Liver (tissue), 9 donors: ENCODE data around the gene AFAP1. TPM values are rescaled to one million over a fixed set of nuclear protein-coding genes. Genes with fewer than 3 reads are reported as not detected.

ENCODE experiments used
- DNase-seq: peaks from one replicate; pipeline ENCODE4 v3.0.0-alpha.2; 2017; ENCODE audit warnings: low spot score
- H3K27ac ChIP-seq, 2 donors: one replicate each; pipeline ENCODE4 v1.7.0; 2013; ENCODE audit warnings: inconsistent platforms in 2 of 2, low read length in 2 of 2, control low read depth in 1 of 2, low read depth in 1 of 2, mild to moderate bottlenecking in 1 of 2
- H3K27me3 ChIP-seq, 4 donors: one replicate each; pipeline versions ENCODE4 v1.6.1 to v1.7.0; 2013; ENCODE audit warnings: low read length in 3 of 4, inconsistent platforms in 1 of 4, mild to moderate bottlenecking in 1 of 4, moderate library complexity in 1 of 4; ENCODE audit not compliant: control insufficient read depth in 4 of 4, insufficient read depth in 4 of 4
- H3K36me3 ChIP-seq, 4 donors: one replicate each; pipeline versions ENCODE4 v1.6.1 to v1.7.0; 2013; ENCODE audit warnings: low read length in 3 of 4, mild to moderate bottlenecking in 3 of 4, low read depth in 1 of 4, moderate library complexity in 1 of 4; ENCODE audit not compliant: control insufficient read depth in 4 of 4, insufficient read depth in 3 of 4
- H3K4me1 ChIP-seq, 4 donors: one replicate each; pipeline versions ENCODE4 v1.6.1 to v1.7.0; 2013; ENCODE audit warnings: low read length in 3 of 4, mild to moderate bottlenecking in 3 of 4, moderate library complexity in 1 of 4; ENCODE audit not compliant: control insufficient read depth in 4 of 4, insufficient read depth in 4 of 4
- H3K4me3 ChIP-seq, 3 donors: one replicate each; pipeline versions ENCODE4 v1.6.1 to v1.7.0; 2013; ENCODE audit warnings: low read length in 3 of 3, control low read depth in 1 of 3, low read depth in 1 of 3, mild to moderate bottlenecking in 1 of 3
- H3K9ac ChIP-seq, 2 donors: one replicate each; pipeline ENCODE4 v1.7.0; 2013; ENCODE audit warnings: low read length in 2 of 2, mild to moderate bottlenecking in 2 of 2, moderate library complexity in 2 of 2, control low read depth in 1 of 2, low read depth in 1 of 2
- H3K9me3 ChIP-seq, 4 donors: one replicate each; pipeline versions ENCODE4 v1.6.1 to v1.7.0; 2013; ENCODE audit warnings: low read length in 3 of 4; ENCODE audit not compliant: control insufficient read depth in 4 of 4
- ATF3 ChIP-seq: IDR thresholded peaks from 2 replicates; pipeline ENCODE4 v1.6.1; 2016; ENCODE audit warnings: antibody characterized with exemption
- CTCF ChIP-seq: fragments of 150-350 bp; IDR thresholded peaks from 2 replicates; pipeline ENCODE4 v1.5.1; 2017; ENCODE audit warnings: improper control_type of control experiment, low read depth, low read length; ENCODE audit not compliant: missing input control
- EGR1 ChIP-seq, 2 donors: IDR thresholded peaks; 2 replicates each; pipeline ENCODE4 v1.6.1; 2016 to 2018; ENCODE audit warnings: antibody characterized with exemption in 2 of 2, low read depth in 2 of 2
- FOXA1 ChIP-seq: IDR thresholded peaks from 2 replicates; pipeline ENCODE4 v1.6.1; 2016; ENCODE audit warnings: antibody characterized with exemption
- FOXA2 ChIP-seq: IDR thresholded peaks from 2 replicates; pipeline ENCODE4 v1.6.1; 2016; ENCODE audit warnings: antibody characterized with exemption
- GABPA ChIP-seq, 2 donors: IDR thresholded peaks in 1 of 2; conservative IDR thresholded peaks in 1 of 2; 2 replicates each; pipeline ENCODE4 v1.6.1; 2016; ENCODE audit warnings: antibody characterized with exemption in 2 of 2, mild to moderate bottlenecking in 1 of 2, moderate library complexity in 1 of 2
- HNF4A ChIP-seq, 2 donors: conservative IDR thresholded peaks; 2 replicates each; pipeline ENCODE4 v1.6.1; 2016; ENCODE audit warnings: antibody characterized with exemption in 2 of 2, mild to moderate bottlenecking in 2 of 2
- HNF4G ChIP-seq: IDR thresholded peaks from 2 replicates; pipeline ENCODE4 v1.6.1; 2016; ENCODE audit warnings: antibody characterized with exemption
- JUND ChIP-seq, 2 donors: IDR thresholded peaks; 2 replicates each; pipeline ENCODE4 v1.6.1; 2016; ENCODE audit warnings: antibody characterized with exemption in 2 of 2
- MAX ChIP-seq: IDR thresholded peaks from 2 replicates; pipeline ENCODE4 v1.6.1; 2016; ENCODE audit warnings: antibody characterized with exemption
- NR2F2 ChIP-seq: IDR thresholded peaks from 2 replicates; pipeline ENCODE4 v1.6.1; 2016; ENCODE audit warnings: antibody characterized with exemption
- RAD21 ChIP-seq, 2 donors: IDR thresholded peaks; 2 replicates each; pipeline ENCODE4 v1.6.1; 2016; ENCODE audit warnings: antibody characterized with exemption in 2 of 2, mild to moderate bottlenecking in 2 of 2
- REST ChIP-seq: IDR thresholded peaks from 2 replicates; pipeline ENCODE4 v1.6.1; 2016; ENCODE audit warnings: antibody characterized with exemption, mild to moderate bottlenecking
- RXRA ChIP-seq, 2 donors: IDR thresholded peaks; 2 replicates each; pipeline ENCODE4 v1.6.1; 2017 to 2018; ENCODE audit warnings: antibody characterized with exemption in 2 of 2, mild to moderate bottlenecking in 1 of 2
- SP1 ChIP-seq: IDR thresholded peaks from 2 replicates; pipeline ENCODE4 v1.6.1; 2018; ENCODE audit warnings: antibody characterized with exemption, mild to moderate bottlenecking
- TAF1 ChIP-seq: conservative IDR thresholded peaks from 2 replicates; pipeline ENCODE4 v1.6.1; 2016; ENCODE audit warnings: antibody characterized with exemption, mild to moderate bottlenecking
- YY1 ChIP-seq: IDR thresholded peaks from 2 replicates; pipeline ENCODE4 v1.6.1; 2016; ENCODE audit warnings: antibody characterized with exemption, mild to moderate bottlenecking
- ZBTB33 ChIP-seq: IDR thresholded peaks from 2 replicates; pipeline ENCODE4 v1.6.1; 2016; ENCODE audit warnings: antibody characterized with exemption
- WGBS: extraction: QIAGEN DNeasy Blood & Tissue Kit; methylation state at CpG from one replicate; pipeline ENCODE4 v1.1.7; 2013; 5-methylcytosine and 5-hydroxymethylcytosine counted together
- polyA plus RNA-seq, 2 donors: library from polyadenylated mRNA; stranded (reverse) in 1 of 2; unstranded in 1 of 2; fragments of 200-250 nt in 1 of 2; fragments of >200 nt in 1 of 2; fragmentation: Nextera tagmentation in 1 of 2; extraction: Ambion mirVana in 1 of 2; gene quantifications; one replicate each; pipeline versions ENCODE4 v1.2.1 to v1.2.3, GENCODE V29; 2013 to 2015
- total RNA-seq, 2 donors: library from RNA; depleted of rRNA; stranded (reverse); fragments of >200 nt; gene quantifications; one replicate each; pipeline ENCODE4 v1.2.3, GENCODE V29; 2014
- donor health status: healthy.
- donor health status: healthy.
- donor health status: healthy.
- donor health status: healthy.
- donor health status: healthy.

Gene AFAP1
- total and polyA plus RNA-seq, 4 donors: 0.40 to 3.2 (median 1.6) TPM

GRCh38 chr4:7865533-7865932 lies 74.1 kb downstream of the AFAP1 start:
- H3K9ac ChIP-seq: no peak overlapping the region
- DNase-seq: no peak
- H3K4me3 ChIP-seq: no peak overlapping the region
- H3K4me1 ChIP-seq: no peaks in the 10 kb centered on the region
- no peaks in the 10 kb centered on the region for H3K36me3 ChIP-seq
- no peaks in the 10 kb centered on the region for H3K27me3 ChIP-seq
- H3K9me3 ChIP-seq: no peaks in the 10 kb centered on the region
- TF ChIP-seq RAD21 (IDR thresholded peaks at IDR 0.05): no peak
- no peak for TF ChIP-seq ATF3
- no peak for TF ChIP-seq FOXA1
- no peak for TF ChIP-seq TAF1
- no peak for TF ChIP-seq SP1
- TF ChIP-seq RXRA (IDR thresholded peaks at IDR 0.05): no peak
- TF ChIP-seq MAX: no peak
- no peak for TF ChIP-seq NR2F2
- TF ChIP-seq JUND (IDR thresholded peaks at IDR 0.05): no peak
- TF ChIP-seq YY1: no peak
- no peak for TF ChIP-seq FOXA2
- TF ChIP-seq CTCF: no peak
- TF ChIP-seq HNF4G: no peak
- TF ChIP-seq EGR1 (IDR thresholded peaks at IDR 0.05; ENCODE audit: low read depth in 2 of 2): no peak
- no peak for TF ChIP-seq REST
- no peak for TF ChIP-seq GABPA (IDR thresholded peaks at IDR 0.05 in 1 of 2, conservative IDR thresholded peaks at IDR 0.05 in 1 of 2)
- TF ChIP-seq ZBTB33: no peak
- no peak overlapping the region for H3K27ac ChIP-seq
- 94% methylated on average over 5 of the region's 5 CpGs for WGBS

- 86% methylated on average over 2 of the region's 2 CpGs for WGBS
- no peaks in the 10 kb centered on the region for H3K4me1 ChIP-seq
- no peaks in the 10 kb centered on the region for H3K9me3 ChIP-seq
- no peak for TF ChIP-seq HNF4A (conservative IDR thresholded peaks at IDR 0.05)
- TF ChIP-seq RAD21 (IDR thresholded peaks at IDR 0.05): no peak
- no peak for TF ChIP-seq GABPA (IDR thresholded peaks at IDR 0.05 in 1 of 2, conservative IDR thresholded peaks at IDR 0.05 in 1 of 2)
- TF ChIP-seq CTCF: no peak
- no peak for TF ChIP-seq YY1
- no peak for TF ChIP-seq HNF4G
- no peak for TF ChIP-seq ZBTB33
- TF ChIP-seq MAX: no peak
- TF ChIP-seq TAF1: no peak
- TF ChIP-seq SP1: no peak
- TF ChIP-seq RXRA (IDR thresholded peaks at IDR 0.05): no peak
- TF ChIP-seq FOXA1: no peak
Observed at GRCh38 chr4:7864685-7865084, 75.0 kb downstream of the AFAP1 start.

More at GRCh38 chr4:7864685-7865084, 75.0 kb downstream of the AFAP1 start:
- no peaks in the 10 kb centered on the region for H3K36me3 ChIP-seq
- H3K4me3 ChIP-seq: no peak overlapping the region
- DNase-seq: no peak
- H3K27ac ChIP-seq: no peak overlapping the region
- H3K27me3 ChIP-seq: no peaks in the 10 kb centered on the region
- no peak overlapping the region for H3K9ac ChIP-seq
